ENCODE results near the gene CMTR2. TPM values are rescaled to one million over a fixed set of nuclear protein-coding genes. Genes with fewer than 3 reads are reported as not detected.
A peak's percentile ranks its signal among the peaks of the same experiment; 100 is the strongest.

Gene CMTR2
- total RNA-seq, 1 experiment from 2014 or later, result 15.5 TPM

GRCh38 chr16:71242036-71242435 is 47.2 kb downstream of the CMTR2 start:
- TF ChIP-seq CTCF (conservative IDR thresholded peaks at IDR 0.05), result no peak
- H2AK5ac ChIP-seq (ENCODE audit: insufficient read length, low read length), result no peak overlapping the region

More at GRCh38 chr16:71242036-71242435, 47.2 kb downstream of the CMTR2 start:
- Mint-ChIP-seq H3K9me3 (peaks cover 0 to 3% of the 10 kb centered on the region in 2 experiments; a peak in 2 of 5 replicates), H3K27me3 (ENCODE audit: low read depth) (peaks cover 3% of the 10 kb centered on the region; the same call in 1 of the 2 replicates), H3K4me3 (no peak overlapping the region), H3K27ac (peak overlapping the region in 1 of 3 experiments; percentile 16; a peak in 1 of 7 replicates), H3K36me3 (ENCODE audit: insufficient read depth in 1 of 3, low read depth in 3 of 3) (peaks cover 0 to under 1% (median 0%) of the 10 kb centered on the region in 3 experiments; a peak in 1 of 7 replicates), H3K4me1 (0 out of 4 replicates have a peak, but pooled peaks cover 0 to 3% of the 10 kb centered on the region in 2 experiments)
- no peak overlapping the region for H2BK12ac ChIP-seq (ENCODE audit: insufficient read length, low read depth, low read length)
- H3K79me2 ChIP-seq (ENCODE audit: insufficient read depth, low read length), result no peaks in the 10 kb centered on the region
- no peaks in the 10 kb centered on the region for H3K79me1 ChIP-seq (ENCODE audit: insufficient read depth, low read depth, low read length, poor library complexity, severe bottlenecking)
- H2BK15ac ChIP-seq (ENCODE audit: low read depth, low read length), result no peak overlapping the region
- no peak overlapping the region for H3K9ac ChIP-seq (ENCODE audit: extremely low read depth, insufficient read length, low read length)
- no peak overlapping the region for H2BK20ac ChIP-seq (ENCODE audit: low read depth, low read length, poor library complexity, severe bottlenecking)
- no peak overlapping the region for H3K18ac ChIP-seq (ENCODE audit: insufficient read length, low read depth, low read length)
- H3T11ph ChIP-seq (ENCODE audit: low read length), result no peak overlapping the region
- H3K14ac ChIP-seq (ENCODE audit: insufficient read depth, low read length), result no peak overlapping the region
- H2BK120ac ChIP-seq (ENCODE audit: low read depth, low read length, poor library complexity, severe bottlenecking), result no peak overlapping the region
- no CpG with 5 or more reads among the region's 4 CpGs for WGBS (ENCODE audit: extremely low coverage, insufficient read length, low lambda C conversion rate)
- no peak overlapping the region for H4K91ac ChIP-seq (ENCODE audit: insufficient read length, low read depth, low read length)
- no peak overlapping the region for H3K4me2 ChIP-seq (ENCODE audit: insufficient read depth, insufficient read length, low read length)
- H3K4ac ChIP-seq (ENCODE audit: low read depth, low read length), result no peak overlapping the region
- no peak overlapping the region for H3K56ac ChIP-seq (ENCODE audit: insufficient read length, low read depth, low read length)
- H3K27me3 ChIP-seq (ENCODE audit: insufficient read depth, low read length), result no peaks in the 10 kb centered on the region
- H3K27ac ChIP-seq (ENCODE audit: insufficient read length, low read depth, low read length), result no peak overlapping the region
- no peak overlapping the region for H4K8ac ChIP-seq (replicated peaks; ENCODE audit: insufficient read length, low read depth, low read length)
- H3K4me1 ChIP-seq (ENCODE audit: insufficient read depth, low read length), result no peaks in the 10 kb centered on the region
- H4K5ac ChIP-seq (ENCODE audit: insufficient read length, low read depth, low read length), result no peak overlapping the region
- no peak overlapping the region for H3K23ac ChIP-seq (ENCODE audit: insufficient read length, low read depth, low read length)
- H2BK5ac ChIP-seq (ENCODE audit: insufficient read length, low read length), result no peak overlapping the region
- no peak overlapping the region for H2AFZ ChIP-seq (ENCODE audit: low read length)
- H3K9me3 ChIP-seq (ENCODE audit: control insufficient read depth, low read depth, low read length), result peaks cover 4% of the 10 kb centered on the region
- no peak for DNase-seq
- no peaks in the 10 kb centered on the region for H3K23me2 ChIP-seq (ENCODE audit: insufficient read length, low read depth, low read length, poor library complexity, severe bottlenecking)
- no peaks in the 10 kb centered on the region for H4K20me1 ChIP-seq (ENCODE audit: control insufficient read depth, insufficient read depth, insufficient read length)

Other genes with a start within 250 kb of the CMTR2 start
- gene HYDIN, start 58.7 kb downstream of the CMTR2 start, total RNA-seq (2021), result 1.1 and 1.7 TPM in 2 replicates
- 0.85 and 0.97 TPM in 2 replicates for gene CALB2, start 69.3 kb upstream of the CMTR2 start, total RNA-seq (2021)
- gene TLE7, start 152.7 kb upstream of the CMTR2 start, total RNA-seq (2021), result not detected in 2 replicates
- 9.6 and 10.1 TPM in 2 replicates for gene ZNF23, start 172.8 kb upstream of the CMTR2 start, total RNA-seq (2021)
- gene ZNF19, start 199.9 kb upstream of the CMTR2 start, total RNA-seq (2021), result 4.2 and 4.7 TPM in 2 replicates
- gene CHST4, start 237.0 kb upstream of the CMTR2 start, total RNA-seq (2021), result 5.9 and 6.8 TPM in 2 replicates

Measured in H9 (cell line).